ENCODE data around the gene AMZ1.

The AMZ1 gene

DNA sequence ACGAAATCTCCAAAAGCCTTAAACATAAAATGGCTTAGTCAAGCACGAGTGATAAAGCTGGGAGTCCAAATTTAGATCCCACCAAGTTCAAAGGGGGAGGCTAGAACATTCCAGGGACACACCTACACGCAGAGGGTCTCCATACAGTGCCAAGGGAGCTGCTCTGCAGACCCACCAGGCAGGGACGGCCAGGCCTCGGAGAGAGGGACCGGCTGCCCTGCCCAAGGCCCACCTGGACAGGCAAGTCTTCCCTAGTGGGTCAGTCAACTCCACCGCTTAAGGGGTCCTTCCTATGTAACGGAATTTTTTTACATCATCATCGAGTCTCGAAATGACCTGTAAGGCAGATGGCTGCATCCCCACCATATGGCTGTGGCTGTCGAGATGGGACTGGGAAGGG lies 28.5 kb downstream of the AMZ1 start:
- H3K27ac ChIP-seq (ENCODE audit: insufficient read depth in 1 of 2, low read depth in 1 of 2, low read length in 2 of 2, poor library complexity in 1 of 2, severe bottlenecking in 2 of 2) = peak overlapping the region in 1 of 2 experiments; percentile 80
- DNase-seq = no peak
- H3K36me3 ChIP-seq (ENCODE audit: control insufficient read depth in 4 of 4, insufficient read depth in 4 of 4, low read length in 3 of 4) = peaks cover 0 to 26% (median 3%) of the 10 kb centered on the region in 4 experiments
- H3K4me3 ChIP-seq (ENCODE audit: control insufficient read depth in 1 of 7, extremely low read depth in 1 of 7, insufficient read depth in 4 of 7, low read depth in 2 of 7, low read length in 6 of 7) = no peak overlapping the region
- H3K4me1 ChIP-seq (ENCODE audit: control extremely low read depth in 1 of 4, control insufficient read depth in 4 of 4, insufficient read depth in 4 of 4, low read length in 3 of 4) = peaks cover 4 to 92% (median 88%) of the 10 kb centered on the region in 4 experiments
- H3K27me3 ChIP-seq (replicated peaks in 2 of 5; ENCODE audit: control insufficient read depth in 4 of 5, insufficient read depth in 5 of 5, low read length in 4 of 5) = no peaks in the 10 kb centered on the region
- H3K9me3 ChIP-seq (ENCODE audit: control extremely low read depth in 1 of 5, control insufficient read depth in 4 of 5, insufficient read depth in 2 of 5, low read depth in 1 of 5, low read length in 4 of 5) = no peaks in the 10 kb centered on the region
- CTCF ChIA-PET = interaction anchor here (1.0 to 22.3 kb wide), 12 partner anchors 7 to 205 kb away, joined by 3 to 441 read pairs (median 9); no protein-coding TSS in a partner anchor
- POLR2A ChIA-PET = interaction anchor here (0.6 to 6.6 kb wide), 3 partner anchors 17 to 30 kb away, joined by 3 to 105 read pairs (median 5); no protein-coding TSS in a partner anchor
- WGBS (ENCODE audit: insufficient coverage) = 80% methylated on average over 10 of the region's 11 CpGs

DNA sequence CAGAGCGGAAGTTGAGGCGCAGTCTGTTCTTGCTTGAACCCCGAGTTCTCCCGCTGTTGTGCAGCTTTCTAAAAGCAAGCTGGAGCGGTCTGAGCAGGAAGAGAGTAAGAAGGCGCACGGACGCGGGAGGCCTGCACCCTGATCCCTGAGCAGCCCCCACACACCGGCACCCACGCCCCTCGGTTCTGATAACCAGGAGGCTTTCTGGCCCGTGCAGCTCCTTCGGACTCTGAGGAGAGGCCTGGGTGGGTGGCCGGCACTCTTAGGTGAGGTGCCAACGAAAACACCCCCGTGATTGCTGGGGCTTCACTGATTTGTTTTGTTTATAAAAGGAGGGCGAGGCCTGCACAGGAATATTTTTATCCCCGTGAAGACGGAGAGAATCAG lies 28.9 kb downstream of the AMZ1 start:
- DNase-seq = no peak
- H3K27ac ChIP-seq (ENCODE audit: insufficient read depth in 1 of 2, low read depth in 1 of 2, low read length in 2 of 2, poor library complexity in 1 of 2, severe bottlenecking in 2 of 2) = peak overlapping the region; percentile 75 to 80
- 48% methylated on average over 19 of the region's 20 CpGs for WGBS (ENCODE audit: insufficient coverage)
- peaks cover 4 to 93% (median 87%) of the 10 kb centered on the region in 4 experiments for H3K4me1 ChIP-seq (ENCODE audit: control extremely low read depth in 1 of 4, control insufficient read depth in 4 of 4, insufficient read depth in 4 of 4, low read length in 3 of 4)
- H3K9me3 ChIP-seq (ENCODE audit: control extremely low read depth in 1 of 5, control insufficient read depth in 4 of 5, insufficient read depth in 2 of 5, low read depth in 1 of 5, low read length in 4 of 5) = no peaks in the 10 kb centered on the region
- peaks cover 0 to 27% (median 4%) of the 10 kb centered on the region in 4 experiments for H3K36me3 ChIP-seq (ENCODE audit: control insufficient read depth in 4 of 4, insufficient read depth in 4 of 4, low read length in 3 of 4)
- H3K4me3 ChIP-seq (ENCODE audit: control insufficient read depth in 1 of 7, extremely low read depth in 1 of 7, insufficient read depth in 4 of 7, low read depth in 2 of 7, low read length in 6 of 7) = peak overlapping the region in 1 of 7 experiments; percentile 29
- CTCF ChIA-PET = interaction anchor here (0.8 to 22.3 kb wide), 13 partner anchors 7 to 206 kb away, joined by 3 to 441 read pairs (median 12); no protein-coding TSS in a partner anchor
- POLR2A ChIA-PET = interaction anchor here (0.6 to 6.6 kb wide), 3 partner anchors 18 to 31 kb away, joined by 3 to 105 read pairs (median 5); no protein-coding TSS in a partner anchor
- no peaks in the 10 kb centered on the region for H3K27me3 ChIP-seq (replicated peaks in 2 of 5; ENCODE audit: control insufficient read depth in 4 of 5, insufficient read depth in 5 of 5, low read length in 4 of 5)

DNA sequence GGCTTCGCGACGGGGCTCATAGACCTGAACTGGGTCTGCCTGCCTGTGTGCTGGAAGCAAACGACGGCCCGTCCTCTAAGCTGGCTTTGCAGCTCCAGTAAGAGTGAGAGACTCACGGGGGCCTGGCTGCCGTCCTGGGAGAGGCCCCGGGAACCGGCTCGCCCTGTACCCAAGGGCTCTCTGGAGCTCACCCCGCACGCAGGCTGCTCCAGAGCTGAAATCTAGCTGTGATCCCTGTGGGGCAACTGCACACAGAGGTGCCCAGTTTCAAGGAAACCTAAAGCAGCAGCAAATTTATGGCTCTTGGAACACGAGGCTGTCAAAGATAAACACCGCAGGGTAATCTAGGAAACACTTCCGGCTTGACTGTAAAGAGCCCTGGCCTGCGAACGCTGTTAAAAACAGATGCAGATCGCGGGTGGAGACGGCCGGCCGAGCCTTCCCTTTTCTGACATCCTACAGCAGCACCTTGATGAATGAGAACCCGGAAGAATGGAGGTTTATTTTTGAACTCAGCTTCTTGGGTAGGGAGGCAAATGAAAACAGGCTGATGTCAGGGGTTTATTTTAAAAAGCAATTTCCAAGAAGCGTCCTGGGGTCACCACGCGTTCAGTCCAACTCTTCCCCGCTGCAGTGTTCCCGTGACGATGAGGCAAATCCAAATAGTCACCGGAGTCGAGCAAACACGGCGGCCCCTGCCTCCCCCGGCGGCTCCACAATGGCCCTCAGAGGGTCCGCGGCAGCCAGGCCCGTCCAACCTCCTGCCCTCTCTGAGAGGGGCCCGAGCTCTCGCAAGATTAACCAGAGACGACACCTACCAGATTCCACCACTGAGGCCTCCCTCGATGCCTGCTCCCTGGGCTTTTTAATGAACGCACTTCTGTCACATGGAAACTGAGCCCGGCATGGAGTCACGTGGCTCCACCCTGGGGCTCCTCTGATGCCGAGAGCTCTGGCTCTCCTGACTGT lies 29.6 kb downstream of the AMZ1 start:
- Histone ChIP-seq H3K4me1 (ENCODE audit: control extremely low read depth in 1 of 4, control insufficient read depth in 4 of 4, insufficient read depth in 4 of 4, low read length in 3 of 4) (peaks cover 4 to 93% (median 83%) of the 10 kb centered on the region in 4 experiments), H3K4me3 (ENCODE audit: control insufficient read depth in 1 of 7, extremely low read depth in 1 of 7, insufficient read depth in 4 of 7, low read depth in 2 of 7, low read length in 6 of 7) (peak overlapping the region in 2 of 7 experiments; percentile 37 to 50), H3K27me3 (replicated peaks in 2 of 5; ENCODE audit: control insufficient read depth in 4 of 5, insufficient read depth in 5 of 5, low read length in 4 of 5) (no peaks in the 10 kb centered on the region), H3K9me3 (ENCODE audit: control extremely low read depth in 1 of 5, control insufficient read depth in 4 of 5, insufficient read depth in 2 of 5, low read depth in 1 of 5, low read length in 4 of 5) (no peaks in the 10 kb centered on the region), H3K36me3 (ENCODE audit: control insufficient read depth in 4 of 4, insufficient read depth in 4 of 4, low read length in 3 of 4) (peaks cover 0 to 24% (median 7%) of the 10 kb centered on the region in 4 experiments), H3K27ac (ENCODE audit: insufficient read depth in 1 of 2, low read depth in 1 of 2, low read length in 2 of 2, poor library complexity in 1 of 2, severe bottlenecking in 2 of 2) (peak overlapping the region; percentile 75 to 80)
- peak; percentile 85 to 96 (median 93) for DNase-seq
- ChIA-PET POLR2A (interaction anchor here (0.6 to 6.6 kb wide), 3 partner anchors 19 to 31 kb away, joined by 3 to 105 read pairs (median 5); no protein-coding TSS in a partner anchor), CTCF (interaction anchor here (0.7 to 22.3 kb wide), 14 partner anchors 8 to 195 kb away, joined by 3 to 441 read pairs (median 10); no protein-coding TSS in a partner anchor)
- 20% methylated on average over 44 of the region's 47 CpGs for WGBS (ENCODE audit: insufficient coverage)

DNA sequence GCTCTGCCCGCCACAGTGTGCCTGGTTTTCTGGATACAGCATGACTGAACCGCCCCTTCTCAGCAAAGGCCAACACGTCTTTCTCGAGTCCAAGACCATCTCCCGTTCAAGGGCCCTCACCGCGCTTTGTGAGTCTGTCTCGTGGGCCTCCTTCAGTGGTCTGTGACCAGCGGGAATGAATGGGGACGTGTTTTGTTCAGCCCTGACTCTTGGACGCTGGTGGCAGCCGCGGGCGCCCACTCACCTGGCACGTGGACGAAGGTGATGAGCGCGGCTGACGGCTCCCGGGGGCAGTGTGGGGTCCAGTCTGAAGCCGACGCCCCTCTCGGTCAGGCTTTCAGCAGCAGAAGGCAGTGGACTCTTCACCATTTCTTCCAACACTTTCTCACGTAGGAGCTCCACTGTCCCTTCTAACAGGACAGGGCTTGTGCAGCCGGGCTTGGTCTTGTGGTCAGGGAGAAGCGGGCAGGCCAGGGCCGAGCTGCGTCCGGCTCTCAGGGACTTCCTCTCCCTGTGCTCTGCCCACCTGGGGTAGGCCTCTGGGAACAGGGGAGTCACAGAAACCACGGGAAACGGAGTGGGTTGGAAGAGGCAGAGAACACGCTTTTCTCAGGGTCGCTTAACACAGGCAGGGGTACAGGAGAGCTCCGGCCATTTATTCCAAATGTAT lies 30.4 kb downstream of the AMZ1 start:
- peaks cover 4 to 88% (median 80%) of the 10 kb centered on the region in 4 experiments for H3K4me1 ChIP-seq (ENCODE audit: control extremely low read depth in 1 of 4, control insufficient read depth in 4 of 4, insufficient read depth in 4 of 4, low read length in 3 of 4)

DNA sequence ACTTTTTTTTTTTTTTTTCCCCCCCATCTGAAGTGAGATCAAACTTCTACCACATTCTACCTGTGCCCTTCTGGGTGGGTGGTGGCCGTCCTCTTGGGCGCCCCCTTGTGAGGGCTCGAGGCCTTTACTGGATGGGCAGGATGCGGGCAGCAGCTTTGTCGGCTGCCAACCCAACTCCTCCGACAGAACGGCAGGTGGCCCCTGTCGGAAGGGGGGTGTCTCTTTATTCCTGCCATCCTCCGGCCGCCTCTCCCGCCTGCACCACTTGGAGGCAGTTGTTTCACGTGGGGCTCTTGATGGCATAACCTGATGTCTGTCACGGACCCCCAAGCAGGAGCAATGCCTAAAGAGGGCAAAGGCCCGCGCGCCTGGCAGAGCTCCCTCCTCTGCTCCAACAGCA lies 31.0 kb downstream of the AMZ1 start:
- WGBS (ENCODE audit: insufficient coverage) = 24% methylated on average over 16 of the region's 16 CpGs
- POLR2A ChIA-PET = interaction anchor here (0.9 to 6.6 kb wide), 5 partner anchors 9 to 20 kb away, joined by 3 to 105 read pairs (median 5); no protein-coding TSS in a partner anchor
- H3K27me3 ChIP-seq (replicated peaks in 2 of 5; ENCODE audit: control insufficient read depth in 4 of 5, insufficient read depth in 5 of 5, low read length in 4 of 5) = no peaks in the 10 kb centered on the region
- peak overlapping the region in 1 of 7 experiments; percentile 30 for H3K4me3 ChIP-seq (ENCODE audit: control insufficient read depth in 1 of 7, extremely low read depth in 1 of 7, insufficient read depth in 4 of 7, low read depth in 2 of 7, low read length in 6 of 7)
- CTCF ChIA-PET = interaction anchor here (0.6 to 22.3 kb wide), 22 partner anchors 9 to 268 kb away, joined by 3 to 441 read pairs (median 4); no protein-coding TSS in a partner anchor
- peaks cover 4 to 83% (median 76%) of the 10 kb centered on the region in 4 experiments for H3K4me1 ChIP-seq (ENCODE audit: control extremely low read depth in 1 of 4, control insufficient read depth in 4 of 4, insufficient read depth in 4 of 4, low read length in 3 of 4)
- peak; percentile 71 to 85 (median 83) for DNase-seq
- H3K27ac ChIP-seq (ENCODE audit: insufficient read depth in 1 of 2, low read depth in 1 of 2, low read length in 2 of 2, poor library complexity in 1 of 2, severe bottlenecking in 2 of 2) = no peak overlapping the region
- H3K9me3 ChIP-seq (ENCODE audit: control extremely low read depth in 1 of 5, control insufficient read depth in 4 of 5, insufficient read depth in 2 of 5, low read depth in 1 of 5, low read length in 4 of 5) = no peaks in the 10 kb centered on the region
- peaks cover 0 to 27% (median 10%) of the 10 kb centered on the region in 4 experiments for H3K36me3 ChIP-seq (ENCODE audit: control insufficient read depth in 4 of 4, insufficient read depth in 4 of 4, low read length in 3 of 4)

More for the DNA sequence above, 30.4 kb downstream of the AMZ1 start:
- Histone ChIP-seq H3K9me3 (ENCODE audit: control extremely low read depth in 1 of 5, control insufficient read depth in 4 of 5, insufficient read depth in 2 of 5, low read depth in 1 of 5, low read length in 4 of 5) (no peaks in the 10 kb centered on the region), H3K36me3 (ENCODE audit: control insufficient read depth in 4 of 4, insufficient read depth in 4 of 4, low read length in 3 of 4) (peaks cover 0 to 26% (median 9%) of the 10 kb centered on the region in 4 experiments), H3K27me3 (replicated peaks in 2 of 5; ENCODE audit: control insufficient read depth in 4 of 5, insufficient read depth in 5 of 5, low read length in 4 of 5) (no peaks in the 10 kb centered on the region), H3K27ac (ENCODE audit: insufficient read depth in 1 of 2, low read depth in 1 of 2, low read length in 2 of 2, poor library complexity in 1 of 2, severe bottlenecking in 2 of 2) (peak overlapping the region; percentile 75 to 80), H3K4me3 (ENCODE audit: control insufficient read depth in 1 of 7, extremely low read depth in 1 of 7, insufficient read depth in 4 of 7, low read depth in 2 of 7, low read length in 6 of 7) (peak overlapping the region in 3 of 7 experiments; percentile 26 to 50 (median 37))
- peak in 1 of 3 donors; percentile 35 for DNase-seq
- CTCF ChIA-PET = interaction anchor here (0.6 to 22.3 kb wide), 19 partner anchors 9 to 268 kb away, joined by 3 to 441 read pairs (median 5); no protein-coding TSS in a partner anchor
- 69% methylated on average over 31 of the region's 34 CpGs for WGBS (ENCODE audit: insufficient coverage)
- POLR2A ChIA-PET = interaction anchor here (1.0 to 6.6 kb wide), 4 partner anchors 9 to 19 kb away, joined by 3 to 105 read pairs (median 5); no protein-coding TSS in a partner anchor

DNA sequence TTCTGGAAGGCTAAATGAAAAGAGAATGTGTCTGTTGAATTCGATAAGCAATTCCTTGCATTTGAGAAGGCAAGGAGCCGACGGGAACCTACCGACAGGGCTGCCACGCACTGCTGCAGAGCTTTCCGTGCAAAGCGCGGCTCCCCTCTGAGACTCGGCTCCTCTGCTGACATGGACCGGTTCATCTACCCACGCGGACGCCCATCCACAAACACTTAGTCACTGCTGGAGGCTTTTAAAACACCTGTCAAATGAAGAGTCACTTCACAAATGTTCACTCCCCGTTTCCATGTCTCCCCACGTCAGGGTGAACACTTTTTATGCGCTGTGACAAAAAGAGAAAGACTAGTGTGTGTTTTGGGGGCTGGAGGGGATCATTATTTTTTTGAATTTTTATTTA lies 32.0 kb downstream of the AMZ1 start:
- no peak overlapping the region for H3K4me3 ChIP-seq (ENCODE audit: control insufficient read depth in 1 of 7, extremely low read depth in 1 of 7, insufficient read depth in 4 of 7, low read depth in 2 of 7, low read length in 6 of 7)
- no peaks in the 10 kb centered on the region for H3K9me3 ChIP-seq (ENCODE audit: control extremely low read depth in 1 of 5, control insufficient read depth in 4 of 5, insufficient read depth in 2 of 5, low read depth in 1 of 5, low read length in 4 of 5)
- ChIA-PET CTCF (interaction anchor here (1.0 to 22.3 kb wide), 14 partner anchors 10 to 145 kb away, joined by 3 to 441 read pairs (median 6); no protein-coding TSS in a partner anchor), POLR2A (interaction anchor here (1.4 to 6.6 kb wide), 2 partner anchors 10 to 17 kb away, joined by 6 to 105 read pairs; no protein-coding TSS in a partner anchor)
- H3K4me1 ChIP-seq (ENCODE audit: control extremely low read depth in 1 of 4, control insufficient read depth in 4 of 4, insufficient read depth in 4 of 4, low read length in 3 of 4) = peaks cover 4 to 73% (median 67%) of the 10 kb centered on the region in 4 experiments
- H3K27ac ChIP-seq (ENCODE audit: insufficient read depth in 1 of 2, low read depth in 1 of 2, low read length in 2 of 2, poor library complexity in 1 of 2, severe bottlenecking in 2 of 2) = no peak overlapping the region
- DNase-seq = no peak
- WGBS (ENCODE audit: insufficient coverage) = 98% methylated on average over 15 of the region's 16 CpGs
- H3K27me3 ChIP-seq (replicated peaks in 2 of 5; ENCODE audit: control insufficient read depth in 4 of 5, insufficient read depth in 5 of 5, low read length in 4 of 5) = no peaks in the 10 kb centered on the region
- H3K36me3 ChIP-seq (ENCODE audit: control insufficient read depth in 4 of 4, insufficient read depth in 4 of 4, low read length in 3 of 4) = peaks cover 0 to 29% (median 12%) of the 10 kb centered on the region in 4 experiments

Data from common myeloid progenitor, CD34-positive (primary cell).